HG02981 (cell line): ENCODE data around the gene ZFP36.
A peak's percentile ranks its signal among the peaks of the same experiment; 100 is the strongest.

ENCODE experiments used
- ATAC-seq: cut with Tn5 transposase; IDR thresholded peaks from one replicate; pipeline ENCODE4 v1.9.1; 2021; ENCODE audit warnings: mild to moderate bottlenecking, moderate library complexity; ENCODE audit not compliant: unreplicated experiment

Gene ZFP36

DNA sequence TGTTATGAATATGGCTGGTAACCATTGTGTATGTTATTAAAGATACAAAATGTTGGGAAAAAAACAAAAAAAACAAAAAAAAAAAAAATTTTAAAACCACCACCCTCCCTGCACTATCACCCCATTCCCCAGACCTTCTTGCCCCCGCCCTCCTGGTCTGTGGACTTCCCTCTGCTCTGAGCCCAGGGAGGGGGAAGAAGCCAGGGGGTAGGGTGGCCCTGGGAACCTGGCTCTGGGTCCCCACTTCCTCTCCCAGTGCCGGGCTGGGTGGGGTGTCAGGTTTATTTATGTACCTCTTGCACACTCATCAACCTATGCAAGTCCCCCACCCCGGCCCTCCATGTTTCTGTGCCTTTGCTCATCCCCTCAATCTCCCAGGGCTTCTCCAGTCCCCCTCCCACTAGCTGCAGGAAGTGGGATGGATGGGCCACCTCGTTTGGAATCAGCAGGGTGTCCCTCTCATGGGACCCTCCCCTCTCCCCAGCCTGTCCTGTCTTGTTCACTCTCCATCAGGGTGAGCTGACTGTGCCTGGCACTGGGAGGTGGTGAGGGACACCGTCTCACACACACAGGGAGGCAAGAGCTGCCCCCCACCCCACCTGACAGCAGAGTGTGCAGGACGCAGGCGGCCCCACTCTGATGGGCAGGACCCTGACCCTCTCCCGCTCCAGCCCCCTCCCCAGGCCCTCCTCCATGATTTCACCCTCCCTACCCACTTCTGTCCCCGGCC is 21.6 kb upstream of the ZFP36 start:
- no peak for ATAC-seq

- ATAC-seq = no peak
Observed at GRCh38 chr19:39385629-39386411, 20.8 kb upstream of the ZFP36 start.

- no peak for ATAC-seq
Observed at GRCh38 chr19:39386557-39386956, 20.1 kb upstream of the ZFP36 start.

DNA sequence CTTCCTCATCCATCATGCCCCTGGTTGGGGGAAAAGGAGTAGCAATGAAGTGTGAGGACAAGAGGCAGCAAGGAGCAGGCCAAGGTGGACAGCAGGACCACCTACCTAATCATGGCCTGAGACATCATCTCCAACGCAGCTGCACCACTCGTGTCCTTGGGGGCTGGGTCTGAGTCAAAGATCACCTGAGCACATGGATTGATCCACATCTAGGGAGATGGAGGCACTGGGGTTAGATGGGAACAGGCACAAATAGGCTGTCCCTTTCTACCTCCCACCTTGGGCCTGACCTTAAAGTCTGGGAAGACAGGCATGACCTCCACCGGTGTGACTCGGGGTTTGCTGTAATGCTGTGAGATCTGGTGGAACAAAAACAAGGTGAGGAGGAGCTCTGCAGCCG is 18.0 kb upstream of the ZFP36 start:
- no peak for ATAC-seq

DNA sequence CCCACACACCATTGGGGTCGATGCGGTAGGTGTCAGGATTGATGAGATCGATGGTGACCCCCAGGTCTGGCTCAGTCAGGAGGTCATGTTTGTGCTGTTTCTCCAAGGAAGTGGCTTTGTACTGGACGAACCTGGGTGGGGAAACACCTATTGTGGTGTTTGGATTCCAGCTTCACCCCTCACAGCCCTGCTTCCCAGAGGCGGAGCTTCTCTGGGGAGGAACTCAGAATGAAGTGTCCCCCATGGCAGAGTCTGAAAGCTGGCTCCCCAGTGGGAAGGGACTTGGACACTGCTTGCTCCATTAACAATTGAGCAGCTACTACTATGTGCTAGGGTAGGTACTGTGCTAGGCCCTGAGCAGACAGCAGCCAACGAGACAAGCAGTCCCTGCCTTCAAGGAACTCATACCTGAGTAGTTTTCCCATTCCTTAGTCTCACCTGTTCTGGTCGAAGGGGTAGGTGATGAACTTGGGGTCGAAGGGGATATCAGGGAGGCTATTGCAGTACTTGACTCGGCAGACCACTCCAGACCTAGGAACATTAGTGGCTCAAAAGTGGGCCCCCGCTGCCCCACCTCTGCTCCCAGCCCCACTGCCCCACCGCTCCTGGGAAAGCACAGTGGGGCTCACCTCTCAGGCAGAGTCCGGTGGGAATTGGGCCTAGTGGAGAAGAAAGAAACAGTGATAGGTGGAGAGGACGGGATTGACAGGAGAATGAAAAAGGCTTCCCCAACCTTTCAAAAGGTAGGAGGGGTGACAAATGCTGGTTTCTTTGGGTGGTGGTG is 16.8 kb upstream of the ZFP36 start:
- ATAC-seq = no peak

DNA sequence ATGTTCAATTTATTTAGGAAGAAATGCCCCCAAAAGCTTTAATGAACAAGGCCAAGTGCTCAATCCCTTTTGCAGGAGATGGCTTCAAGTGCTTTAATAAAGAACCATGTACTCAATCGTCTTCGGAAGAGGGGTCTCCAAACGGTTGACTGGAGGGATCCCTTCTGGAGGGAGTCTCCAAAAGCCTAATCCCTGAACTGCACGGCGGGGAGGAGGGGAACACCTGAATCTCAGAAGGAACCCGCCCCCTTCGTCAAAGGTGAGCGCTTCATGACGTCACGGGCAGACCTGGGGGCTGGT is 16.2 kb upstream of the ZFP36 start:
- ATAC-seq = no peak

- peak; percentile 88 for ATAC-seq
Observed at GRCh38 chr19:39390751-39391437, 15.8 kb upstream of the ZFP36 start, which contains the start of the genes MED29 and PAF1. Gene MED29, plus strand, starts transcription at chr19:39391378. Its CDS starts 45 bp downstream, at chr19:39391423. Gene PAF1, minus strand, starts transcription at chr19:39391106. Its CDS starts 242 bp downstream, at chr19:39390864.

DNA sequence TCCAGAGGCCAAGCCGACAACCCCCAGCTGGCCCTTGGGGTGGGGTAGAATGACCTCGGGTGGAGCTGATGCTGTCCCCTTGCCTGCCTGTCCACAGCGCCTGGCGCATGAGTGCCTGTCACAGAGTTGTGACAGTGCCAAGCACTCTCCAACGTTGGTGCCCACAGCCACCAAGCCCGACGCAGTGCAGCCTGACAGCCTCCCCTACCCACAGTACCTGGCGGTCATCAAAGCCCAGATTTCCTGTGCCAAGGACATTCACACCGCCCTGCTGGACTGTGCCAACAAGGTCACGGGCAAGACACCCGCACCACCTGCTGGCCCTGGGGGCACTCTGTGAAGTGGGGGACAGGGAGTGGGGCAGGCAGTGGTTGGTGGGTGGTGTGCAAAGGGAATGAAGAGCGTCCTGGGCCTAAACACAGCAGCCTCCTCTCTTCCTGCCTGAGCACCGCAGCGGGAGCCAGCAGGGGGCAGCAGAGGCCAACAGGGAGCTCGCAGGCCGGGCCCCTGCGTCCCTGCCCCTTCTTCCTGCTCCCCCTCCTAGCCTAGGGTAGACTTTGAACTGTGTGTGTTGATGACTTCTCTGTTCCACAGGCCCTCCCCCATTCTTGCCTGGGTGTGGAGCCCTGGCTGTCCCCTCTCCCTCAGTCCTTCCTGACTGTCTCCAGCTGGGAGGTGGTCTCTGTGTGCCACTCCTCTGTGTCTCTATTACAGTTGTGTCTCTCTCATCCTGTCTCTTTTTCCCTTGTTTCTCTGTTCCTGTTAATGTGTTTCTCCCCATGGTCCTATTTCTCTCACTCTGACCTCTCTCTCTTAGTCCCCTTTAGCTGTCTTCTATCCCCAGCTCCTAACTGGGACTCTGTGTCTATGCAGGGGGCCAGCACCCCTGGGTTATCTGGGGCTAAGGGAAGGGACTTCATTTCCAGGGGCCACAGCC is 9.0 kb upstream of the ZFP36 start:
- peak; percentile 39 for ATAC-seq

DNA sequence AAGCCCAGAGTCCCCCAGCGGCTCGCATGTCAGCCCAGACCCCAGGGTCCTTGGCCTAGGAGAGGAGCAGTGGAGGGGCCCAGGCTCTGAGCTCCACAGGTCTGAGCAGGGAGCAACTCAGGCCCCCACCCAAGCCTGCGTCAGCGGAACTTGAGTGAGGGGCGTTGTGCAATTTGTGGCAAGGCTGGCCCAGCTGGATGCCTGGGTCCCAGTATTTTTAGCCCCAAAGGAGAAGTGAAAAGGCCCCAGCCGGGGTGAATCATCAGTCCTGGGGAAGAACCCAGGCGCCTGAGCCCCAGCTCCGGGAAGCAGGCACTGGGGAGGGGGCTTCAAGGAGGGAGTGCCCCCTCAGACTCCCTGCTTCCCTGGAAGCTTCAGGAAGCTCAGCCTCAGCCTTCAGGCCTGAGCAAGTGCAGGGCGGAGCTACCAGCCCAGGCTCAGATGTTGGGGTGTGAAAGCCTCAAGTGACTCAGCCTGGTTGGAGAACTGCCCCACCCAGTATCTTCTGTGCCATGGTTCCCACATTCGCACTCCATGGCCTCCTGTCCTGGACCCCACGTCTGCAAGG is 8.3 kb upstream of the ZFP36 start:
- ATAC-seq = no peak

- no peak for ATAC-seq
Observed at GRCh38 chr19:39399668-39400050, 7.0 kb upstream of the ZFP36 start.

DNA sequence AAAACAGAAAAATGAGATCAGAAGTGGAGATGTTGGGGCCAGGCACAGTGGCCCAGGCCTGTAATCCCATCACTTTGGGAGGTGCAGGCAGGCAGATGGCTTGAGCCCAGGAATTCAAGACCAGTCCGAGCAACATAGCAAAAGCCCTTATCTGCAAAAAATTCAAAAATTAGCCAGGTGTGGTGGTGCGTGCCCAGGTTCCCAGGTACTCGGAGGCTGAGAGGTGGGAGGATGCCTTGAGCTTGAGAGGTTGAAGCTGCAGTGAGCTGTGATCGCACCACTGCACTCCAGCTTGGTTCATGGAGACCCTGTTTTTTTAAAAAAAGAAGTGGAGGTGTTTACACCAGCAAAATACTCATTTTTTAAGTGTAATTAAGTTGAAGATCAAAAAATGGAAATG is 6.6 kb upstream of the ZFP36 start:
- ATAC-seq = no peak

DNA sequence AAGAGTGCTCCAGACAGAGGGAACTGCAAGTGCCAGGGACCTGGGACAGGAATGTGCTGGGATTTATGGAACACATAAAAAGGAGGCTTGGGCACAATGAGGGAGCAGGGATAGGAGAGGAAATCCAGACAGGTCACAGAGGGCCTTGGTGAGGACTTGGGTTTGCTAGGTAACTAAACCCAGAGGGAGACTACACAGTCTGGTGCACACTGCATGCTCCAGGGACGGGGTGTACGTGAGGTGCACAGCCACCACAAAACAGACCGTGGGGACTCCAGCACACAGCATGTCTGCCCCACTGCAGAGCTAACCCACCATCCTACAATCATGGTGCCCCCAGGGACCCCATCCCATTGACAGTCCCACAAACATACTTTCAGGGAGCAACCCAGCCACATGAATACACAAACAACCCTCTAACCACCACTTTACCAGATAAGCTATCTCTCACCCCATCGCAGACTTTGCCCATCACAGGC is 5.5 kb upstream of the ZFP36 start:
- no peak for ATAC-seq

DNA sequence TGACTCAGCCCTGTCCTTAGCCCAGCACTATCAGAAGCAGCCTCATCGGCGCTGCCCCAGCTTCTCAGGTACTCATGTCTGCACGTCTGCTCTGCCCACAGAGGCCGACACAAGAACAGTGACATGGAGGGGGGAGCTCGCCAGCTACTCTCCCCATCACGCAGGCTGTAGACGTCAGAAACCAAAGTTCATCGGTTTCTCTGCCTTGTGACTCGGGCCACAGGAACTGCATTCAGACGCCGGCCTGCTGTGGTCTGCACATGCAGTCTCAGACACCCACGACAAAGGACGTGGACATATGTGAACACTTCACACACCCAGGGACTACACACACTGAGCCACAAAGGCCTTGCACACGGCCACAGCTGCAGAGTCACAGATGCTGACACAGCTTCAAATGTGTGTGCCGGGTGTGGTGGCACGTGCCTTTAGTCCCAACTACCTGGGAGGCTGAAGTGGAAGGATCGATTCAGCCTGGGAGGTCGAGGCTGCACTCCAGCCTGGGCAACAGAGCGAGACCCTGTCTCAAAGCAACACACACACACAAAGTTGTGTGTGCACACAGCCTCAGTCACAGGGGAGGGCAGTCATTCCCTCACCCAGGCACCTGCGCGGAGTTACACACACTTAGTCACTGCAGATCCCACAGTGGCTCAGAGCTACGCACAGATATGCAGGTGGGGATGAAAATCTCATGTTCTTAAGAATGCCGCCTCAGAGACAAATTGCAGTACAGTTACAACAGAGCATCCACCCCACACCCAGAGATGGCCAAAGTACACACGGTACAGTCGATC is 4.9 kb upstream of the ZFP36 start:
- no peak for ATAC-seq

- no peak for ATAC-seq
Observed at GRCh38 chr19:39402346-39403300, 4.0 kb upstream of the ZFP36 start.

- peak; percentile 25 for ATAC-seq
Observed at GRCh38 chr19:39403331-39404312, 3.0 kb upstream of the ZFP36 start.

DNA sequence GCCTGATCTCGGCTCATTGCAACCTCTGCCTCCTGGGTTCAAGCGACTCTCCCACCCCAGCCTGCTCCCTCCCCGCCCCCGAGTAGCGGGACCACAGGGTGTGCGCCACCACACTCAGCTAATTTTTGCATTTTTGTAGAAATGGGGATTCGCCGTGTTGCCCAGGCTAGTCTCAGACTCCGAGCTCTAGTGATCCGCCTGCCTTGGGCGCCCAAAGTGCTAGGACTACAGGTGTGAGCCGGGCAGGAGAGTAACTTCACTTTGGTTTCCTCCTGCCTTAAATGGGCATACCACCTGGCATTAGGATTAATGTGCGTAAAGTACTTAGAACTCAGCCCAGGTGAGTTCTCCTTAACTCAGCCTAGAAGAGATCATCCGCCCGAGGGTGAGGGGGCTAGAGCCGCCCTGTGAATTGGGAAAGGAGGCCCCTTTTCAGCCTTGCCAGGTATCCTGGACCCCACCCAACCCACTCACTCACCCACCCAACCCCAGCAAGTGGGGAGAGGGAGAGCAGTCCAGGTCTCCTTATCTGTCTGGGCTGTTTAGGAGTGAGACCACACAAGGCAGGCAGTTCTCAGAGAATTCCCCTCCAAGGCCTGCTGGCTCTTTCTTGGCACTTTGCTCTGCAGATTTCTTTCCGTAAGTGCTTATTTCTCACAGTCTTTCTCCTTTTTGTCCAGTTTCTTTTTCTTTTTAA is 1.2 kb upstream of the ZFP36 start:
- ATAC-seq = no peak
